GM18873 (cell line): ENCODE results near the gene ZNF438.
"Not testable (repeated sequence)": the region's sequence is repeated elsewhere in the genome, so short reads cannot be mapped to it uniquely, and the experiment has no call there.

Experiments used
- ATAC-seq: cut with Tn5 transposase; IDR thresholded peaks from one replicate; pipeline ENCODE4 v1.9.1; 2021; ENCODE audit warnings: mild to moderate bottlenecking, moderate library complexity, moderate number of reproducible peaks; ENCODE audit not compliant: unreplicated experiment, low FRiP score

ZNF438 gene

DNA sequence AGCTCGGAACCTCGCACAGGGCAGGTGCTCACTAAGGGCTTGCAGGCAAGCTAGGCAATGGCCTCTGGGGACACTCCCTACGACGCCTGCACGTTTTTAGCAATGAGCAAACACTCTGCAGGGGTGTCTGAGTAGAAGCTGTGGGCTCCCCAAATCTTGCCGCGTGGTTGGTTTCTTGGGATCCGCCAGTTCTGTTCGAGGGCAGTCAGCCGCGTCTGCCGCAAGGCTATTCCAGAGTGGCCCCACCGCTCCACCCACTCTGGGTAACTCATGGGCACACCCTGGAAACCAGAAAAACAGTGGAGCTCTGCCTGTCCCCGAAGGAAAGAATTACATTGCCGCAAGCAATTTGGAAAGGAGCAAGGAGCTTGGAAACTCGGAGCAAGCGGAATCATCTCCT lies 212.8 kb downstream of the ZNF438 start:
- ATAC-seq, result no peak

GRCh38 chr10:30818010-30818660 lies 213.5 kb downstream of the ZNF438 start:
- no peak for ATAC-seq

DNA sequence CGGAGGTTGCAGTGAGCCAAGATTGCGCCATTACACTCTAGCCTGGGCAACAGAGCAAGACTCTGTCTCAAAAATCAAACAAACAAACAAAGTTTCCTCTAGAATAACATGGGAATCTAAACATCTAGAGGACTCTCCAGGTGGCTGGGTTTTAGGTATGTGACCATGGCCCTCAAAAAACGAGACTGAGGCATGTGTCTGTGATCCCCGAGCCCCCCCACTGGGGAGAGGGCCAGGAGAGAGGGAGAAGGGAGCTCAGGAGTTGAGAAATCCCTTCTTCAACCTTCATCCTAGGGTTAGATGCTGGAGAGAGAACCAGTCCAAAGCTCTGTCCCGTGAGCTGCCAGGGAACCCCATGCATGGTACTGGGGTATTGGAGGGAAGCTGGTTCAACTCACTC lies 214.1 kb downstream of the ZNF438 start:
- ATAC-seq, result no peak

- ATAC-seq, result no peak
These were observed 214.9 kb downstream of the ZNF438 start for GRCh38 chr10:30816820-30817171.

GRCh38 chr10:30816159-30816819 lies 215.4 kb downstream of the ZNF438 start:
- no peak for ATAC-seq

GRCh38 chr10:30813872-30814481 lies 217.7 kb downstream of the ZNF438 start:
- ATAC-seq, result no peak

- no peak for ATAC-seq
These were observed 219.4 kb downstream of the ZNF438 start for GRCh38 chr10:30812018-30812851.

GRCh38 chr10:30811276-30812017 lies 220.2 kb downstream of the ZNF438 start:
- ATAC-seq, result no peak

DNA sequence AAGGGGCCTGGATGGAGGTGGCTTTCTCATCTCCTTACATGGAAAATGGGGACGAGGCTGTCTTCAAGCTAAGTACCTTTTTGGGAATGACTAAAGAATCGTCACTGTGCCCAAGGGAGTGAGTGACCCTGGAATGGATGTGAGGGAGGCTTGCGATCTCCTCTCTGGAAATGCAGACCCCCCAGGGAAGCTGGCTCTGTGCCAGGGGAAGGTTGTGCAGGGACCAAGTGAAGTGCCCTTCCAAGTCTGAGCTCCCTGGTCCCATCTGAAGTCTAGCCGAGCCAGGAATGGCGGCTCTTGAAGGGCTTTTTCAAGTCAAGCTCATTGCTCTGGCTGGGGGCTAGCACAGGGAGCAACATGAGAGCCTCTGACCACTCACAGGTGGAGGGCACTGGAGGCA lies 221.2 kb downstream of the ZNF438 start:
- ATAC-seq, result no peak

GRCh38 chr10:30806850-30807249 lies 224.8 kb downstream of the ZNF438 start:
- no peak for ATAC-seq

GRCh38 chr10:30805061-30805460 lies 226.6 kb downstream of the ZNF438 start:
- no peak for ATAC-seq

DNA sequence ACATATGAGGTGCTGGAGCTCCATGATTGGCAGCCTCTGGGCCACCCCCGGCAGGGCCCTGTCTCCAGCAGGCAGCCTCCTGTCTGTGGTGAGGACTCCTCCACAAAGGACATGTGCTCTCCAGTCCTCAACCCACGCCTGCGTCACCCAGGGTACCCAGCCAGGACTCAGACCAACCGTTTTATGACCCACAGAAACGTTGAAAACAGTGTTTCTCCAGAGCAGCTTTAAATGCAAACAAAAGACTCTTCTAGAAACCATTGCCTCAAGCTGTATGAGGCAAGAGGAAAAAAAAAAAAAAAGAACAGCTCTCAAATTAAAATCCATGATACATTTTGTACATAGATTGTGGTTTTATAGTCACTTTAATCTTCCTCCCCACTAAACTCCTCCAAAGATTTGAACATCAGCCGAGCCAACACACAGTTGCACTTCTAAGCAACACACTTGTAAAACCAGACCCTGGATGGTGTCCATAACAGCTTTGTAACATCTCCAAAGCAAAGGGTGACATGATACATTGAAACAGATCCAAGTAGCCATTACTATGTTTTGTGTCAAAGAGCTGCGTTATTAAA lies 227.1 kb downstream of the ZNF438 start:
- ATAC-seq, result no peak

- ATAC-seq, result no peak
These were observed 227.8 kb downstream of the ZNF438 start for GRCh38 chr10:30803892-30804322.

DNA sequence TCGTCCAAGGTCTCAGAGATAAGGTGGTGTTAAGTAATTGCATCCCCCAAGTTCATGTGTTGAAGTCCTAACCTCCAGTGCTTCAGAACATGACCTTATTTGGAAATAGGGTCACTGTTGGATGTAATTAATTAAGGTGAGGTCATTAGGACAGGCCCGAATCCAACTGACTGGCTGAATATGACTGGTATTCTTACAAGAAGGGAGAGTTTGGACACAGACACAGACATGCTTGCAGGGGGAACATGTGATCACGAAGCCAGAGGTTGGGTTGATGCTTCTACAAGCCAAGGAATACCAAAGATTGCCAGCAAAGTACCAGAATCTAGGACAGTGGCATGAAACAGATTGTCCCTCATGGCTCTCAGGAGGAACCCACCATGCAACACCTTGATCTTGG lies 228.6 kb downstream of the ZNF438 start:
- ATAC-seq, result no peak

DNA sequence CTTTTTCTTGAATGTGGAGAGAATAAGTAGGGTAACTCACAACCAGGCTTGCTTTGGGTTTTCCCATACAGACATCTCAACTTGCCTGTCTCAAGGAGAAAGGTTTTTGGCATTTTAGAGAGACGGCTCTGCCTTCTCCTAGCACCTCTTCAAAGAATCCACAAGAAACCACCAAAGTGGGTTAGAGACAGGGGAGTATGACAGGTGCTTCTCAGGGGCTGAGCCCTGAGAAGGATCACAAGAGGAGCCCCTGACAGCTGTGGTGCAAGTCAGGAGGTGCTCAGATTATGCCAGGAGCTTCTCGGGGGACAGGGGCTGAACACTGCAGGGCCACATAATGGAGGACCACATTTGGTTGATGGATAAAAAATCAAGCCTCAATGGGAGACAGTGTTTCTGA lies 231.3 kb downstream of the ZNF438 start:
- ATAC-seq, result no peak

DNA sequence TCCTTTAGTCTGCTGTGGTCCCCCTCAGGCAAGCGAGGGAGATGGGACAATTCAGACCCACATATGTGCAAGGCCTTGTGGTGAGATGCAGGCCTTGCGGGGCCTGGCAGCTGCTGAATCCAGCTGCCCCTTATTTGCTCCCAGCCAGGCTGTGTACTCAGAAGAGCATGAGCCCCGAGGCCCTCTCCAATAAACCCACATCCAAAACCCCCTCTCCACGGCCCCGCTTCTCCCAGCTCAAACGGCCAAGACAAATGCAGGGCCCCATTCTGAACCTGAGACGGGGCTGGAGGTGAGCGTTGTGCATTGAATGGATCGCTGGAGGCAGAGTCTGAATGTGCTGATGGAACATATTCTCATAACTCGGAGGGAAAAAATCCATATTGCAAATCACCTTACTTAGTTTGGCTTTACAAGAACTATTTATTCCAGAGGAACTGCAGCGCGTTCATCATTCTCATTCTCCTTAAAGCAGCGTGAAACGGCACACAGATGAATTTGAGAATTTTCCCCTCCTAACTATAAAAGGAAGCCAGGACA lies 232.9 kb downstream of the ZNF438 start:
- ATAC-seq, result no peak

DNA sequence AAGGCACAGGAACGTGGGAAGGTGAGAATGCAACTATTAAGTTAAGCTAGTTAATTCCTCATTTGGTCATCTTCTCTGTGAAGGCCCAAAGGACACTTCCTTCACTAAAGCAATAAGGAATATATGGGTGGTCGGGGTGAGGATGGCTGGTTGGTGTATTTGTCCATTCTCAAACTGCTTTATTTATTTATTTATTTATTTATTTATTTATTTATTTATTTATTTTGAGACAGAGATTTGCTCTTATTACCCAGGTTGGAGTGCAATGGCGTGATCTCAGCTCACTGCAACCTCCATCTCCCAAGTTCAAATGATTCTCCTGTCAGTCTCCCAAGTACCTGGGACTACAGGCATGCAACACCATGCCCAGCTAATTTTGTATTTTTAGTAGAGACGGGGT lies 236.6 kb downstream of the ZNF438 start:
- not testable (repeated sequence) for ATAC-seq
